NCI-H1417 (cell line): ENCODE measurements around the gene ZSWIM9.
"Not testable (repeated sequence)": the region's sequence is repeated elsewhere in the genome, so short reads cannot be mapped to it uniquely, and the experiment has no call there.

Experiments
- DNase-seq, 3 experiments: peaks; one replicate each; lab custom pipeline; 2025; lab: John Stamatoyannopoulos, UW

The ZSWIM9 gene

GRCh38 chr19:48216933-48217332 lies 46.5 kb downstream of the ZSWIM9 start:
- no peak for DNase-seq

GRCh38 chr19:48218997-48219396 lies 48.5 kb downstream of the ZSWIM9 start:
- DNase-seq = no peak

- not testable (repeated sequence) for DNase-seq
Observed at GRCh38 chr19:48220784-48221183, 50.3 kb downstream of the ZSWIM9 start.

- no peak for DNase-seq
Observed at GRCh38 chr19:48221628-48222027, 51.1 kb downstream of the ZSWIM9 start.

DNA sequence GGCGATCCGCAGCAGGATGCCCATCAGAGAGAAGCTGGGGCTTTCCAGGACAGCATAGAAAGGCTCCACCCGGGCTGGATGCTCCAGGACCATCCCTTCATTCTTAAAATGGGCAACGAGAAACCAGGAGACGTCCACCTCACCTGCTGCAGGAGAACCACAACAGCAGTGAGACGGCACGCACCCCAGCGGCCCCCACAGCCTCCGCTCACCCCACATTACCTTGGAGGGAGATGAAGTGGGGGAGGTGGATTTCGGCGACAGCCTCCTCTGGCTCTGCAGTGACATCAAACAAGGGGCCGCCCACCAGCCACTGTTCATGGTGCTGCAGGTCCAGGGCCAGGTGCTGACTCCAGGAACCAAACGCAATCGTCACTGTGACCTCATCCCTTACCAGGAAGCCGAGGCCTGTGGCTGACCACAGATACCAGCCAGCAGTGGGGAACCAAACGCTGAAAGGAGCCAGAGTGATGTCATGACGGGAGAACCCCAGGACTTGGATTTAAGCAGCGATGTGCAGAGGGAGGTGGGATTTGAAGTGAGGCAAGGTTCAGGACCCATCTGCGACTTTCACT lies 60.2 kb downstream of the ZSWIM9 start:
- no peak for DNase-seq

DNA sequence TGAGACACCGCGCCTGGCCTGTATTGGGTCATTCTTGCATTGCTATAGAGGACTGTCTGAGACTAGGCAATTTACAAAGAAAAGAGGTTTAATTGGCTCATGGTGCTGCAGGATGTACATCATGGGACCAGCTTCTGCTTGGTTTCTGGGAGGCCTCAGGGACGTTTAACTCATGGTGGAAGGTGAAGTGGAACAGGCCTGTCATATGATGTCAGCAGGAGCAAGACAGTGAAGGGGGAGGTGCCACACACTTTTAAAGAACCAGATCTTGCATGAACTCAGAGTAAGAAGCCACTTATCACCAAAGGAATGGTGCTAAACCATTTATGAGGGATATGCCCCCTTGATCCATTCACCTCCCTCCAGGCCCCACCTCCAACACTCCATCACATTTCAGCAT lies 66.6 kb downstream of the ZSWIM9 start:
- DNase-seq = no peak

DNA sequence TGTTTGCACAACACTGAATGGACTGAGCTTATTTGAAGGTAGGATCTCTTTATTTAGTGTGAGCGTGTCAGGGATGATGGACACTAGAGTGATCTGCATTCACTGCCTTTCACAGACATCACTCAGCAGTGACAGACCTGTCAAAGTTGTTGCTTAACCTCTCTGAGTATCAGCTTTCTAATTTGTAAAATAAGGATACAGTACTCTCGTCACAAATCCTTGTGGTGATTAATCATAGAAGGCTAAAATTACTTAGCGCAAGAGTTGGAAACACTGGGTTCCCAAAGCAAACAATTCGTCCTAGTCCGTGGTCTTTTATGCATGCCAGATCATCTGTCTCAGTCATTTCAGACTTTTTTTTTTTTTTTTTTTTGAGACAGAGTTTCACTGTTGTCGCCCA lies 68.6 kb downstream of the ZSWIM9 start:
- DNase-seq = no peak

DNA sequence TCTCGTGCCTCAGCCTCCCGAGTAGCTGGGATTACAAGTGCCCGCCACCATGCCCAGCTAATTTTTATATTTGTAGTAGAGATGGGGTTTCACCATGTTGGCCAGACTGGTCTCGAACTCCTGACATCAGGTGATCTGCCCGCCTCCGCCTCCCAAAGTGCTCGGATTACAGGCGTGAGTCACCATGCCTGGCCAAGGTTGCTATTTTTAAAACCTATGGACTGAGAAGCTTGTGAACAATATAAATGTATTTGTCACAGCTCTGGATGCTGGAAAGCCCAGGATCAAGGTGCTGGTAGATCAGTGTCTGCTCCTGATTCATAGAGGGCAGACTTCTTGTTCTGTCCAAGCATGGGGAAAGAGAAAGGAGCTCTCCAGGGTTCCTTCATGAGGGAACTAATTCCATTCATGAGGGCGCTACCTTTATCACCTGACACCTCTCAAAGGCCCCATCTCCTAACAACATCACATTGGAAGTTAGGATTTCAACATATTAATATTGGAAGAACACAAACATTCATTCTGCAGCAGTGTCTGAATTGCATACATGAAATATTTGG lies 69.2 kb downstream of the ZSWIM9 start:
- DNase-seq = no peak

DNA sequence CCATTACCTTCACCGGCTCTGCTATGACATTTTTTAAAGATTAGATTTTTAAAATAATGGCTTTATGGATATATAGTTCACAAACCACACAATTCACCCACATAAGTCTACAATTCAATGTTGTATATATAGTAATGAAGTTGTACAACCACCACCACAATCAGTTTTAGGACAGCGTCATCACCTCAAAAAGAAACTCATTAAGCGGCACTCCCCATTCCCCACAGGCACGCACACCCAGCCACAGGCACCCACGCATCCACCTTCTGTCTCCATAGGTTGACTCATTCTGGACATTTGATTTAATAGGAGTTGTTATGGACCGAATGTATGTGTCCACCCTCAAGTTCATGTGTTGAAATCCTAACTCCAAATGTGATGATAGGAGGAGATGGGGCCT lies 71.3 kb downstream of the ZSWIM9 start:
- not testable (repeated sequence) for DNase-seq

DNA sequence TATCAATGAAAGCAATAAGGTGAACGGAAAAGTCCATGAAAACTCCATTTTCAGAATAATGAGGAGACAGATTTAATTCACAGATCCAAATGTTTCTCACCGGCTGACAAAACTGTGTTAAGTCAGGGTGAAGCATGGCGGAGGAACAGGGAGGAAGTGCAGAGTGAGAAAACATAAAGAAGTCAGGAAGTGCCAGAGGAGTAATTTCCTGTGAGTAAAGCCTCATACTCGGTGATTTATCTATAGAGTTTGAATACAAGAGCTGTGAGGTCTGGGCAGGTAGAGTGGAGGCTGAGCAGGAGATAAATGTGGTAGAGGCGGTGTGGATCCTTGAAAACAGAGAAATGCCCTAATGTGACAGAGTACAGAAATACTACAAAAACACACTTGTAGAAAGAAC lies 73.8 kb downstream of the ZSWIM9 start:
- DNase-seq = no peak

DNA sequence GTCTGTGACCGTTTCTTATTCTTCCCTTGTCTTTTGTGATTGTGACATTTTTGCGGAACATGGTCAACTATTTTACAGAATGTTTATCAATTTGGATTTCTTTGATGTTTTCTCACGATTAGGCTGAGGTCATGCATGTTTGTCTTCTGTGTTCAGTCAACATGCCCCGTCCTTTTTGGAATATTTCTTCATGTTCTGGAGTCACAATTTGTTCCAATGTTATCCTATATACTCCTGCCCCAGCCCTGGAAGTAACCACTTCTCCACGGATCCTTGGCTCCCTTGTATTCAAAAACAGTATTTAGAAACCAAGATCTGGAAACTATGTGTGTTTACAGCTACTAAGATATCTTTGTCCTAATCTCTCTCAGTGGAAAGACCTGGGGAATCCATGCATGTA lies 75.6 kb downstream of the ZSWIM9 start:
- no peak for DNase-seq

- no peak for DNase-seq
Observed at GRCh38 chr19:48247212-48247611, 76.7 kb downstream of the ZSWIM9 start.
